ENCODE data around the gene BLID. TPM values are rescaled to one million over a fixed set of nuclear protein-coding genes. Genes with fewer than 3 reads are reported as not detected.

The BLID gene
- total and polyA plus RNA-seq, 2 of the 8 experiments (the other 6 are each of a cell fraction or from before 2014, with no cell fraction given), result not detected

DNA sequence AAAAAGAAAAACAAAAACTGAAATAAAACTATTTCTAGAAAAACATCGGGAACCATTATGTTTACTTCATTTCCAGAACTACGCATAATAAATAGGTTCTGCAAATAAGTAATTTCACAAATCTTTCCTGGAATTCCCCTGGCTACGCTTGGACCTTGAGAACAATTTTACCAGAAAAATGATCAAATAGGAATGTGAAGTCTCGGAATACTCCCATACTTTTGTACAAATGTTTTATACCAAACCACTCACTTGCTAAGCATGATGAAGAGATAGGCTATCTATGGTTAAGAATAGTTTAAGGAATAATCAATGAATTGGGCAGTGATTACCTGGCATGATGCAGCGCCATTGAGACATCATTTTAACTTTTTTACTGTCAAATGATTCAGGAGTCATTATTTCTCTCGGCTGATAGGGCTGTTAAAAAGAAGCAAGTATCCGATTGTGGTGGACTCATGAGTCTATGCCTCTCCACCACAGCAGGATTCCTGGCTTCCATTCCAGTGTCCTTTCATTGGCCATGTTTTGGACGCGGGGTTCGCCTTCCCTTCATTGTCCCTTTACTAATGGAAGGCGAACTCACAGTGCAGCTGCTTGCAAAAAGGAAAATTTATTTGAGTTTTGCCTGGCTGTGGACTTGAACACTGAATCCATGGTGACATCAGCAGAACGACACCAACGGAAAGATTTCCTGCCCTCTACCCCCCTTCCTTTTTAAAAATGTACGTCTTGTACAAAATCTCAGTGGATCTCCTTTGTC lies 39.9 kb upstream of the BLID start:
- FAIRE-seq, result no peak
- Histone ChIP-seq H3K9ac (replicated peaks in 1 of 4; ENCODE audit: extremely low read depth in 1 of 4, low read depth in 3 of 4, low read length in 3 of 4) (no peak overlapping the region), H2BK120ac (replicated peaks; ENCODE audit: low read depth, low read length) (no peak overlapping the region), H4K8ac (ENCODE audit: extremely low read depth, insufficient read depth, low read length) (no peak overlapping the region), H3K4me3 (ENCODE audit: extremely low read depth in 1 of 4, insufficient read depth in 2 of 4, low read depth in 3 of 4, low read length in 4 of 4) (no peak overlapping the region), H2BK12ac (ENCODE audit: low read depth, low read length) (no peak overlapping the region), H3K27ac (ENCODE audit: low read depth, low read length) (no peak overlapping the region), H3K4me2 (ENCODE audit: insufficient read depth in 1 of 2, low read depth in 2 of 2, low read length in 2 of 2) (no peak overlapping the region), H3K79me2 (ENCODE audit: control insufficient read depth in 1 of 2, insufficient read depth in 2 of 2, low read length in 2 of 2) (no peaks in the 10 kb centered on the region), H3K9me3 (ENCODE audit: insufficient read depth in 2 of 2, low read depth in 1 of 2, low read length in 1 of 2) (no peaks in the 10 kb centered on the region), H4K91ac (replicated peaks; ENCODE audit: insufficient read length, low read length) (no peak overlapping the region), H3K79me1 (ENCODE audit: low read depth, low read length) (no peaks in the 10 kb centered on the region), H3K14ac (ENCODE audit: insufficient read length) (no peak overlapping the region), H4K20me1 (replicated peaks in 1 of 2; ENCODE audit: control insufficient read depth in 1 of 2, insufficient read depth in 2 of 2, low read length in 2 of 2) (no peaks in the 10 kb centered on the region), H3K4me1 (replicated peaks in 1 of 4; ENCODE audit: control insufficient read depth in 3 of 4, insufficient read depth in 4 of 4, low read length in 3 of 4) (peaks cover 0 to 7% (median 4%) of the 10 kb centered on the region in 4 experiments; a peak in 4 of 7 replicates), H3K27me3 (replicated peaks in 1 of 4; ENCODE audit: control insufficient read depth in 3 of 4, extremely low read depth in 1 of 4, insufficient read depth in 3 of 4, low read length in 3 of 4) (no peaks in the 10 kb centered on the region), H2BK15ac (ENCODE audit: low read length) (no peak overlapping the region), H3K56ac (replicated peaks; ENCODE audit: insufficient read length, low read depth, low read length) (no peak overlapping the region), H2AK5ac (ENCODE audit: low read depth, low read length) (no peak overlapping the region), H4K5ac (ENCODE audit: insufficient read length, low read depth, low read length) (no peak overlapping the region), H2AFZ (ENCODE audit: low read length) (no peak overlapping the region), H2BK20ac (ENCODE audit: low read length) (no peak overlapping the region), H3K36me3 (ENCODE audit: control insufficient read depth in 2 of 4, insufficient read depth in 4 of 4, low read length in 3 of 4) (no peaks in the 10 kb centered on the region), H3K4ac (replicated peaks; ENCODE audit: insufficient read length, low read depth, low read length) (no peak overlapping the region), H3K23ac (ENCODE audit: insufficient read length) (no peak overlapping the region), H2BK5ac (ENCODE audit: low read depth, low read length) (no peak overlapping the region), H3K18ac (ENCODE audit: extremely low read depth, low read length) (no peak overlapping the region), H3K23me2 (ENCODE audit: low read depth, low read length) (no peaks in the 10 kb centered on the region)
- WGBS, 2 experiments (ENCODE audit: extremely low coverage in 1 of 2, insufficient coverage in 1 of 2, insufficient read length in 1 of 2, insufficient replicate concordance in 2 of 2, low coverage in 1 of 2, low lambda C conversion rate in 2 of 2, missing lambda C conversion rate in 1 of 2), result 88% methylated on average over 14 of the region's 14 CpGs; no CpG with 5 or more reads in 1 of the 2 experiments
- CTCF ChIA-PET (ENCODE audit: partially characterized antibody), result interaction anchor here (1.5 kb wide), 1 partner anchor 17 kb away, joined by 7 read pairs; no protein-coding TSS in a partner anchor
- POLR2A ChIA-PET (ENCODE audit: partially characterized antibody), result no interaction called here
- no peak for DNase-seq (ENCODE audit: low read depth in 1 of 2, low spot score in 2 of 2)
- TF ChIP-seq RXRA (IDR thresholded peaks at IDR 0.05; ENCODE audit: insufficient read depth, low read depth, low read length) (no peak), NRF1 (IDR thresholded peaks at IDR 0.05; ENCODE audit: low read depth, low read length) (no peak), YY1 (IDR thresholded peaks at IDR 0.05; ENCODE audit: low read depth, low read length) (no peak), SP1 (IDR thresholded peaks at IDR 0.05; ENCODE audit: low read depth, low read length) (no peak), MAFK (IDR thresholded peaks at IDR 0.05; ENCODE audit: low read depth, low read length) (no peak), SRF (IDR thresholded peaks at IDR 0.05; ENCODE audit: low read depth, low read length) (no peak), FOSL1 (IDR thresholded peaks at IDR 0.05; ENCODE audit: insufficient read depth, low read depth, low read length) (no peak), CREB1 (IDR thresholded peaks at IDR 0.05) (no peak), SP2 (IDR thresholded peaks at IDR 0.05; ENCODE audit: low read length) (no peak)
